NOMO-1 treated with dmso at 0.1 percent for 144 hours (cell line): ENCODE results near the gene CDH23.

ENCODE experiments used
- DNase-seq: peaks from one replicate; lab custom pipeline; 2025; ENCODE audit not compliant: unreplicated experiment; lab: John Stamatoyannopoulos, UW

CDH23 gene

DNA sequence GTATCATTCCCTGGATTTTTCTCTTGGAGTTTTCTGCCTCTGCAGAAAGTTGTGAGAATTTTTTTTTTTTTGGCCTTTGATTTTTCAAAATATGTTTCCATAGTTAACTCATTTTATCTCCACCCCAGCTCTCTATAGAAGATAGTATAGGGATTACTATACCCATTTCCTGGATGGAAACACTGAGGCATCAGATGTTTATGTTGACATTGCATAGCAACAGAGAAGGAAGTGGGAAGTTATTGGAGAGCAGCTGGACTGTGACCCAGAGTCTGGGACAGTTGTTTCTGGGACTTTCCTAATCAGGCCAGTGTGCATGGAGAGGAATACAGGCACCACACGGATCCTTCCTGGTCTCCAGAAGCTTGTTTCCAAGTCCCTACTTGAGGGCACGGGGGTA is 158.0 kb downstream of the CDH23 start:
- no peak for DNase-seq

DNA sequence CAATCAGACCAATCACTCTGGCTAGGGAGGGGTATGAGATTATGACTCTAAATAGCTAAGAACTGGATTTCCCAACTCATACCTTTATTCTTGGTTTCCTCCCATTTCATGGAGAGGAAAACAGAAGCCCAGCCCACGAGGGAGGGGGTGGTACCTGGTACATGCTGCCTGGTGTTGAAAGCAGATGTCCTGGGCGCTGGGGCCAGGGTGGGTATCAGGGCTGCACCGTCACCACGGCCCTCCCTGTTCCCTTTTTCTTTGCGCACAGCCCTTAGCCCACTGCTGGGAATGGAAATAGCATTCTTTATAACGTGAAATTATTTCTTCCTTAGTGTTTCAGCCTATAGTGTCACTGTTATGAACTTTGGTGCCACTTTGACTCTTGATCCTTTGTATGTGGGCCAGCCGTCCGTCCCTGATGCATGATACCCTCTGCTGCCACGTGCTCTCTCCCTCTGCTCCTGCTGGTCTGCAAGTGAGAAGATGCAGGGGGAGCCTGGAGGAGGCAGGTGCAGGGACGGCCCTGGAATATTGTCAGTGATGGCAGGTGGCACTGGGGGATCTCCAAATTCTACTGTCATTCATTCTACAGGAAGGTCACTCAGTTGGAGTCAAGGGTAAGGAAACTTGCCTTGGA is 158.5 kb downstream of the CDH23 start:
- DNase-seq = no peak

DNA sequence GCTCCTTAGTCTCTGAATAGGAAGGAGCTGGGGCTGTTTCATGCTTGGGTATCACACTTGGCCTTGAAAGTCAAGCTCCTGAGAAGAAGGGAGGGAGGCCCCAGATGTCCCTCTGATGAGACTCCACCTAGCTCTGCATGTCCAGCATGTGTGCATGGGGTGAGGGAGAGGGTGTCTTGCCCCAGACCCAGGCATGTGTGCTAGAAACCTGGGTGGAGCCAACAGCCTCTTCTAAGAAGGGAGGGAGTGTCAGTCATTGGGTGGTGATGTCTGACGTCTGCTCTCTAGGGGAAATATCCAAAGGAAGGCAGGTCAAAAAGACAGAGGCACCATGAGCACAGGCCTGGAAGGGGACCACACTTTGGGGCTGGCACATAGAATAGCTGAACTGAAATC is 159.0 kb downstream of the CDH23 start:
- DNase-seq = no peak

DNA sequence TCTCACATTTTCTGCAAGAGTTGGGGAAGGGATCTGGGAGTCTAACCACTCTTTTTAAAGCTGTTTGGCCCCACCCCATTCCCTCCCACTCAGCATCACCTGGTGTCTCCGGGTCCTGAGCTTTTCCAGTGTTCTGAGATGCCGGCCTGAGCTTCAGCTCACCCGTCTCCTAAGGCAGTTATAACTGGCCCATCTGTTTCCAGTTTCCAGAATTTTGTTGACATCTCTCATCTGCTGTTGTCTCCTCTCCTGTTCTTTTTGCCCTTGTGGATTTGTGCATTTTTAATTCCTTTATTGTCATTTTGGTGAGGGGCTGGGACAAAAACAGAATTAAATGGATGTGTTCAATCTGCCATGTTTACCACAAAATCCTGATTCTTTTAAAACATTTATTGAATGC is 162.3 kb downstream of the CDH23 start:
- no peak for DNase-seq

DNA sequence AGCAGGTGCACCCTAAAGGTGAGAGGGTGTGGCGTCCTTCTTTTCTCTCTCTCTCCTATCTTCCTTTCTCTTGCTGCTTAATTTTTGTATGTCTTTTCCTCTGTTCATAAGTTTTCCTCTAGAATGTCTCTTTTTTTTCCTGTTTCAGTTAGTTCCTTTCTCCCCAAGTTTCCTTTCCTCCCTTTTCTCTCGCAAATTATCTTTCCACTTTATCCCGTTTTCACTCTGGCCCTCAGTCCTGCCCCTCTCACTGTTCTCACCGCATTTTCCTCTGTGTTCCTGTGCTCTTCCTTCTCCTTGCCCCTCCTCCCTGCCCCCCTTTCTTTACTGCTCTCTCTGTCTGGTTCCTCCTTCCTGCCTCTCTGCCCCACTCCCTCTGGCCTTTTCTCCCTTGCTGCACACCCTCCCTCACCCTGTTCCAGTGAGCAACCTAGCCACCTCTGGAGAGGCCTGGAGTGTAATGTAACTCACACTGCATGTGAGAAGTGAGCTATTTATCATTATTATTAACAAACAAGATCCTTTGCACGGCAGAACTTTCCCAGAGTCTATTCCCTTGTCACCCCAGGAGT is 164.4 kb downstream of the CDH23 start:
- no peak for DNase-seq

DNA sequence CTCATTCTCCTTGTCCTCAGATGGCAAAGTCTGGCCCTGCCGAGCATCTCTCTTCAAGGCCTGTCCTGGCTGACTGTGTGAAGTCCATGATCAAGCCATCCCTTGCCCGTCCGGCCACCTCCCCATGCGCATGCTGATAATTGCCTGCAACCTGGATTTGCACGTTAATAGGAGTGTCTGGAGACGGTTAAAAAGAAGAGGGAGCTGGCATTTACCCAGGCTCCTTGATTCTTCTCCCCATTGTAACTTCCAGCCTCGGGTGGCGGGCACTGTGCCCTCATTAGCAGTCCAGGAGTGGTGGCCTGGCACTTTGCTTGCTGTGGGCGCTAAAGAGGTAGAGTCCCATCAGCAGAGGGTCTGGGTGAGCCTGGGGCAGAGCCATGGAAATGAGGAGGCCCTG is 165.5 kb downstream of the CDH23 start:
- no peak for DNase-seq

DNA sequence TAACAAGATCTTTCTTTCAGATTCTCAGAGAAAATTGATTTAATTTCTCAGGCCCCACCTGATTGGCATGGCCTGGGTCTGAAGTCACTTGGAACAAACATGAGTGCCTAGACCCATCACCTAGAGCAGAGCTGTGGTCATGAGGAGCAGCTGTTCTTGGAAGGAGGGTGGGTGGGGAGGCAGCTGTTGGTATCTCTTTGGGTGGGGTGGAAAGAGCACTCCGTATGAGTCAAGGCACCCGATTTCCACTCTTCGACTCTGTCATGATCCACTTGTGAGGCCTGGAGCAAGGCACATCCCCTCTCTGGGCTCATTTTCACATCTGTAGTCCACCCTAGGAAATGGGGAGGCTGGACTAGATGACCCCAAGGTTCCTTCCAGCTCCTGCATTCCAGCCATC is 166.2 kb downstream of the CDH23 start:
- DNase-seq = no peak

DNA sequence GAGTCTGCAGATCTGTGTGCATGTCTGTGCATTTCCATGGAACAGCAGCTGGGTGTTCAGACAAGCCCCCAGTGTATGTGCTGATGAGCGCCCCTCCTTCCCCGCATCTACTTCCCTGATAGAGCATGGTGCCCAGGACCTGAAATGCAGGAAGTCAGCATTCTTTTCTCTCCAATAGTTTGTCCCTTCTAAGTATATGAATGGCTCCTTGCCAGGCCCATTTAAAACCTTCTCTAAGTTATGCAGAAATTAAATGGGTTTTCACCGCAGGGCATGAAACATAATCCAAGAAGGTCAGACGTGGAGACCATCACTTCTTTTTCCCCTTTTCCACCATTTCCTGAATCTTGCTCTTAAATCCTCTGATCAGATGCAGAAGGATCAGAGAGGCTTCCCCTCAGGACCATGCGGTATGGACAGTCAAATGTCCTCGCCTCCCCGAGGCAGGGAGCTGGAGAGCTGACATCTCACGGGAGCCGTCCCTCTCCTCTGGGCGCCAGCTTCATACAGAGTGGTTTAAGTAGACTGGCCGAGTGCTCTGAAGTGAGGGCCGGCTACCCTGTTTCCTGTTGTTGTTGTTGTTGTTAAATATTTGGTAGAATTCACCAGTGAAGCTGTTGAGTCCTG is 167.6 kb downstream of the CDH23 start:
- no peak for DNase-seq

DNA sequence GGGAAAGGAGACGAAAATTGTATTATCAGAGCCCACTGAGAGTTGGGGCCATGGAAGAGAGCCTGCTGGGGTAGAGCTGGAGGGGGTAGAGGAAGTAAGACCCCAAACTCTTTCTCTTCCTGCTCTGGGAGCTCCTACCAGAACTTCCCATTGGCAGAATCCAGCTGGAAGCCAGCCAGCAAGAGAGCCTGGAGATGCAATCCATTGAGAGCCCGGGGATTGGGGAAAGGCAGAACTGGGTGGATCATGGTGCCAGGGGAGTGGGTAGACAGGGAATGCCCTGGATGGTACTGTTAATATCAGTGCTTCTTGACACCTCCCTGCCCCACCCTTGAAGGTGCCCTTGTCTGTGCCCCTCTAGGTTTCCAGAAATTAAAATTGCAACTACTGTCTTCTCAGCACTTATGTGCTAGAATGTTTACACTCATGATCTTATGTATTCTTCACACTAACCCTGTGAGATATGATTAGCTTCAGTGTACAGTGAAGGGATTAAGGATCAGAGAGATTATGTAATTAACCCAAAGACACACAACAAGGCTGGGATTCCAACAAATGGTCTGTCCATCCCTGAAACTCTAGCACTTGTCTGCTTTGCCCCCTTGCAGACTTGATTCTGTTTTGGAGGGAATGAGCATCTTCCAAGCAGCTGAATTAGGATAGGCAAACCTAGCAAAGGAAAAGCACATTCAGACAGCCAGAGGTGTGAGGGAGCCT is 168.7 kb downstream of the CDH23 start:
- DNase-seq = no peak

DNA sequence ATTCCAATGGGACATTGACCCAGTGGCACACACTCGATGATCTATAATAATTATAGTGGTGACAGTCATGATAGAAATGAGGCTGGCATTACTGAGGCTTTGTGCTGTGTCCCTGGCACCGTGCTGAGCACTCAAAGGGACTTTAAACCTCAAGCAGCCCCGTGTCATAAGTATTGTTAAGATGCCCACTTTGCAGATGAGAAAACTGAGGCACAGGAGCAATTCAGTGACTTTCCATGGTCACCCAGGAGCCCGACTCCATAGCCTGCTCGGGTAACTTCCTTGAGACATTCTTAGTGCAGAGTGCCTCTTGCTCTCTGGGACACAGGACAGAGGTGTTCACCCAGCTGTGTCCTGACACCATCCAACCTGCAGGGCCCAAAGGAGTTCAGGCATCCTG is 170.3 kb downstream of the CDH23 start:
- no peak for DNase-seq

DNA sequence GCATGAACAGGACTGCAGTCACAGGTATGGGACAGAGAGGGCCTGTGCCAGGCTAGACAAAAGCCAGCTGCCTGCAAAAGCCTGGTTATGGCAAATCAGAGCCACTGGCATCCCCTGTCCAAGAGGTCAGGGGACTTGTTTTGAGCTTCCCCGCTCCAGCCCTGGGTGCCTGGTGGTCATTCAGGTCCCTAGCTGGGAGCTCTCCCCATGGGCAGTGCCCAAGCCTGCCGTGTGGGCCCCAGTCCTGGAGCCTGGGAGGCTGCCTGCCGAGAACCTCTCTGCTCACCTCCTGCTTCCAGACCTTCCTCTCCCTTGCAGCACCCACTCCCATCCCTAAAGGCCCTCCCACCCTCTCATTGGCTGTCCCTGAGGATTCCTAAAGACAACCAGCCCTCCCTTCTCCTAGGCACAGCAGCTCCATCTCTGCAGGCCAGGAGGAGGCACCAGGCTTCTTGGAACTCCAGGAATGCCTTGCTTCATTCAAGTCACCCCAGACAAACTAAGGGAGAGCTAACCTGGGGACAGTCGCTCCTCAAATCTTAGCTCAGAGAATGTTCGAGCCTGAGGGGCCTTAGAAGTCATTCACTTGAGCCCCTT is 172.3 kb downstream of the CDH23 start:
- no peak for DNase-seq

DNA sequence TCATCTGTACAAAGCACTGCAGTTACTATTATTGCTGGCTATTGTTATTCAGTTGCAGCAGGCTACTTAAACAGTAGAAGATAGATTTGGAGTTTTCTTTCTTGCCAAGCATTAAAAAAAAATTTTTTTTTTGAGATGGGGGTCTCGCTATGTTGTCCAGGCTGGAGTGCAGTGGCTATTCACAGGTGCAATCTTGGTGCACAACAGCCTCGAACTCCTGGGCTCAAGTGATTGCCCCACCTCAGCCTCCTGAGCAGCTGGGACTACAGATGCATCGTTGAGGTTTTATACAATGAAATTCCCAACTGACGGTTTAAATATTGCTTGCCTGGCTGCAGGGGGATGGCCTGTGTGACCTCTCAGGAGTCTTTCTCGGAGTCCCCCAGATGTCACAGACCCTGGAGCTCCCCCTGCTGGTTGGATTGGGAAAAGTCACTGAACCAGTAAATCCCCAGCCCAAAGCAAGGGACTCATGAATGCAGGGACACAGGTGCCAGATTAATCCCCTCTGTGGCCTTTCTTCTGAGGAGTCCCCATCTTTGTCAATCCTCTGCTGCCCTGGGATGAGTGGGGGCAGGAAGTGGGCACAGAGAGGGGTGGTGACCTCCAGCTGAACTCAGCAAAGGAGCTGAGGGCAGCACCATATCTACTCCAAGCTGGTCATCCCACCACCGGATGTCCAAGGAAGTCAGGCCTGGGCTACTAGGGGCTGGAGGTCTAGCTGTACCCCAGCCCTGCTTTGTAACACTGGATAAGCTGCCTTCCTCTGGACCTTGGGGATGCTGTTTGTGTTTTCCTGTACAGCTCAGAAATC is 173.3 kb downstream of the CDH23 start:
- no peak for DNase-seq

DNA sequence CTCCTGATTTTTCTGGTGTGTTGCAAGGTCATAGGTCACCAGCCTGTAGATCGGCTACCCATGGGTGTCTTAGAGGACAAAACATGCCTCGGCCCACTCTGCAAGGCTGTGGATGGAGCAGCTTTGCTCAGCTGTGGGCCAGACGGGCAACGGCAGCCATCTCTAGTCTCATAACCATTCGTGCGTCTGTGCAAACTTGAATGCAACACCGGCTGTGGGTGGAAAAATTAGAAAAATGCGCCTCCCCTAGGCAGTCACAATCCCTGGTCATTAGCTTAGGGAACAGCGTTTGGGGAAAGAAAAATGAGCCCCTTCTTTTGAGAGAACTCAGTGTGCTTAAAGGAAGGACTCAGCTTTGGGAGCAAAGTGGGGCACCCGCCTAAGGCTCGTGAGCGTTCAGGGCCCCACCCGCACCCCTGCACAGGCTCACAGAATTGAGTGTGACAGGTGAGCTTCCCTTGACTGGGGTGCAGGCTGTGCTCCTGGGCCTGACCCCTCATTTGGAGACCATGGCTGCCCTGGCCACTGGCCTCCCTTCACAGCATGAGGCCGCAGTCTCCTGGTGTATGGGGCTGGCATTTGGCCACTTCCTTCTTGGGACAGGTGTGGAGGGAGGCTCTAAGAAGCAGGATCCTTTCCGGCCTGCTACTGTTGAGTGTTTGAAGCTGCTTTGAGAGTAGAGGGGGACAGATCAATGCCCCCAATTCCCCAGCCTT is 174.9 kb downstream of the CDH23 start:
- DNase-seq = no peak

DNA sequence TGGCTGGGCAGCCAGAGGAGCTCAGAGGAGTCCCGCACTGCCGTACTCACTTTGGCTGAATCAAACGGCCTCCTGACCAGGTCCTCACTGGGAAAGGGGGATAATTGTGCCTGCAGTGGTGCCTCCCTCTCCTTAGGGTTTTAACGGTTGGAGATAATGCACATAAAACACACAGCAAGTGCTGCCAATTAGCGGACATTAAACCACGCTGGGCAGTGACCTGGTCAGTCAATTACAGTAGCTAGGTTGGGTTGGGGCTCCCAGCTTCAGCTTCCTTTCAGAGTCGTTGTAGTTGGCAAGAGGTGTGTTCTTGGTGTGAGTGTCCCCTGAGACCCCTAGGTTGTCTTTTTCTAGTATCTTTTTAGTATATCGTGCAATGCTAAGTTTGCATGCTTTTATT is 176.2 kb downstream of the CDH23 start:
- DNase-seq = no peak

DNA sequence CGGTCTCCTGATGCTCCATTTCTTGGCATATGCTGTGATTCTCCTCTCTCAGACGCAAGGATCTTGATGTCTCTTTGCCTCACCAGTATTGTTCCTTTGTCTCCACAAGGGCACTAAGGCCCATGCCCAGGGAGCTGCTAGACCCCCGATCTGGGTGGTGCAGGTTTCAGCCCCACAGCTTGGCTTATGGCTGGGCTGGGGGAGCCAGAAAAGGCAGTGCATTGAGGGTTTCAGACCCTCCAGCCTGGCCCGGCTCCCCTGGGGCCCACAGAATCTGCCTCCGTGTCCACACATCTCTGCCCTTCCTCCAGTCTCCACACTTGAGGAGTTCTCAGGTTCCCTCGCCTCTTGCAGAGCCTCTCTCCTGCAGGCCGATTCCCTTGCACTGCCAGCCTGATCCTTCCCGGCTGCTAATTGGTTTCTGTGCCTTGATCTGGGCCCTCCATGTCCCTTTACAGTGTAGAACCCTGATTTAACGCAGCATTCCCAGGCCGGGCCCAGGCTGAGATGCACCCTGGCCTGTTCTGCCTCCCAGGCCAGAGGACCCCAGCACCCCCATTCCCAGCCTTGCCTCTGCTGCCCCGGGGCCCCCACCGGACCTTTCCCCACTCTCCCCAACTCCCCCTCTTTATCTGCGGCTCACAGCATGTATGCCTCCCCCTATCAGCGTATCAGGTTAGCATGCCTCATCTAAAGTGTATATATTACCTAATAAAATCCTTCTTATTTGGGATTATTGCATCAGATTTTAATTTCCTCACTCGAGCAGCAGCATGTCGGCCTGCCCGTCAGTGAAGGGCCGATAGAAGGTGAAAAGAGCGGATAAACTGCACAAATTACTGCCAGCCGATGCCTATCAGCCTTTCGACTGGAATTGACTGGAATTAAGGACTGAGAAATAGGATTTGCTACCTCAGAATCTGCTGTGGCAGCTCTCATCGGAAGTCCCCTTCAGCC is 177.1 kb downstream of the CDH23 start:
- no peak for DNase-seq

DNA sequence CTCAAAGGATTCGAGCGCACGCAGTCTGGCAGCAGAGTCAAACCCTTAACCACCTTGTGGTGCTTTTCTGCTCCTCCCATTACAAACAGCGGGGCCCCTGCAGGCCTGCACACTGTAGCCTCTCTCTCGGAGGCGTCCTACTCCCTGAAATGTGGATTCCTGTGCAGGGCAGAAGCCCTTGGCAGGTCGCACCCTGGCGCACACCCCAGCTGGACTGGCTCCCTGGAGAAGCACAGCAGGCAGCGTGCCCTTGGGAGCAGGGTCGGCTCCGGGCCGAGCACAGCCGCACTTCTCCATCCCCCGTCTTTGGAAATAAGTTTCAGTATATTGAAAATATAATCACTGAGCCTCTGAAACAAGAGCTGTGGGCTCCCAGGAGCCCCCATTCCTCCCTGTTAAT is 178.7 kb downstream of the CDH23 start:
- no peak for DNase-seq

DNA sequence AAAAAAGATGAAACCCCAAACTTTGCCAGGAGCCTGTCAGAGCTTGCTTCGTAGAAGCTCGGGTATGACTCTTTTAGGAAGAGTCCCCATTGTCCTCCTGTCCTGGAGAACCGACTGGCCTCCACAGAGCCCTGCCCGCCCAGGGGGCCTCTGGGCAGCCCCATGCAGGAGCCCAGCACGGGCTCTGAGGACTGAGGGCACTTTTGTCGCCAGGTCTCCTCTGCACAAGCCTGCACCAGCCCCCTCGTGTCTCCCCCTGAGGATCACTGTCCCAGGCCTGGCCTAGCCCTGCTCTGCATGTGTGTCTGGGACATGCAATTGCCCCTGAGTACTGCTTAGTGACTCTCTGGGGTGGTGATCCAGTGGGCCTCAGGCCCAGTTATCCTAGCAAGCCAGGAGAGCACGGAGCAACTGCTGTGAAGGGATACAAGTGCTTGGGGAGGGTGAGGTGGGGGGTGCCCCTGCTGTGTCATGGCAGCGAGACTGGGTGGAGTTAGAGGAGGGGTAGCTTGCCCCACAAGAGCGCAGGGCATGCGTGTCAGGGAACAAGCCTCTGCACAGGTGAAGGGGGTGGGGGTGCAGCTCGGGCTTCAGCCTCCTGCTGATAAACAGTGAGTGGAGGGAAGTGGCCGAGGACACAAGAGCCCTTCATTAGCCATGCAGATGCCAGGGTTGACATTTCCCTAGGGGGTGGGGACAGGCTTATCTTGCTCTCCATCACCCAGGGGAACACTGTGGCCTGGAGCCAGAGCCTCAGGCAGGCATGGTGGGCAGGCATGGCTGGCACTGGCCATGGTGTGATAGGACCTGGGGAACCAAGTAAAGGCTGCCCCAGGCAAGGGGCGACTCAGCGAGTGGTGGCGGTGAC is 179.4 kb downstream of the CDH23 start:
- no peak for DNase-seq

DNA sequence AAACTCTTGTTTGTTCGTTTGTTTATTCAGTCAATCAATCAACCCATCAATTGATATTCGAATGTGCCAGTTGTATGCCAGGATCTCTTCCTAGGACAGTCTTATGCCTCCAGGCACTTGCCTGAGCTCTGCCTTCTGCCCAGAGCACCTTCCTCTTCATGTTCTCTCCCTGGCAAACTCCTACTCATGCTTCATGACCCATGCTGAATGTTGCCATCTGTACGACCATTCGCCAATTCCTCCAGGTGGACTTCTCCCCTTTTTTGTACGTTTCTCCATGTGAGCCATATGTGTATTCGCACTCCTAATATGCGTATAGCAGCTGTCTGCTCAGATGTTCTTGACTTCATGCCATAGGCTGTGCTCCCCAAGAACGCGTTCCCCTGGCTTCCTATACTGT is 180.1 kb downstream of the CDH23 start:
- no peak for DNase-seq
